Adrenal gland (tissue), 5 donors: ENCODE measurements around the gene NRP1.

ENCODE experiments used
- POLR2A ChIP-seq, 2 donors: fragments of 450-650 bp; IDR thresholded peaks; one replicate each; pipeline ENCODE4 v1.6.1; 2017; ENCODE audit warnings: antibody characterized with exemption in 2 of 2, mild to moderate bottlenecking in 2 of 2, moderate library complexity in 1 of 2
- TF ChIP-seq, protein P1 (sequence below), 6 experiments: fragments of 450-650 bp in 4 of 6; fragments of 200-600 bp in 2 of 6; sonication (generic) in 1 of 6; IDR thresholded peaks; 1 replicate in 5 of 6; 2 replicates in 1 of 6; pipeline versions ENCODE4 v1.5.1 to v1.8.0; 2016 to 2021; ENCODE audit warnings: antibody characterized with exemption in 6 of 6, mild to moderate bottlenecking in 2 of 6, moderate library complexity in 1 of 6
- donor health status: DM: no; HTN: no; CAD: no.

DNA sequence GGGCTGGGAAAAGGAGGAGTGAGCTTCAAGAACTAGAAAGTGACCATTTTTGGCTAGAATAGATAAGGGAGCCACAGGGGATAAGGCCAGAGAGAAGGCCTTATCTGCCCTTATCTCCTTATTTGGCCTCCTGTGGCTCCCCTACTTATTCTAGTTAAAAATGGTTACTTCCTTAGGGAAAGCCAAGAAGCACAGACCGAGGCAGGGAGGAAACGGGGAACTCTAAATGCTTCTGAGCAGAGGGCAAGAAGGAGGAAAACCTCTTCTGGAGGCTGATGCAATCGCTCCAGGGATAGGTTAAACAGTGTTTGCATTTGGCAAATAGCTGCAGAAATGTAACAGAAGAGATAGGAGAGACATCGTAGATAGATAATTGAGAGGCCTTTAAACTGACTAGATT is 18.6 kb downstream of the NRP1 start:
- TF ChIP-seq, protein P1, sequence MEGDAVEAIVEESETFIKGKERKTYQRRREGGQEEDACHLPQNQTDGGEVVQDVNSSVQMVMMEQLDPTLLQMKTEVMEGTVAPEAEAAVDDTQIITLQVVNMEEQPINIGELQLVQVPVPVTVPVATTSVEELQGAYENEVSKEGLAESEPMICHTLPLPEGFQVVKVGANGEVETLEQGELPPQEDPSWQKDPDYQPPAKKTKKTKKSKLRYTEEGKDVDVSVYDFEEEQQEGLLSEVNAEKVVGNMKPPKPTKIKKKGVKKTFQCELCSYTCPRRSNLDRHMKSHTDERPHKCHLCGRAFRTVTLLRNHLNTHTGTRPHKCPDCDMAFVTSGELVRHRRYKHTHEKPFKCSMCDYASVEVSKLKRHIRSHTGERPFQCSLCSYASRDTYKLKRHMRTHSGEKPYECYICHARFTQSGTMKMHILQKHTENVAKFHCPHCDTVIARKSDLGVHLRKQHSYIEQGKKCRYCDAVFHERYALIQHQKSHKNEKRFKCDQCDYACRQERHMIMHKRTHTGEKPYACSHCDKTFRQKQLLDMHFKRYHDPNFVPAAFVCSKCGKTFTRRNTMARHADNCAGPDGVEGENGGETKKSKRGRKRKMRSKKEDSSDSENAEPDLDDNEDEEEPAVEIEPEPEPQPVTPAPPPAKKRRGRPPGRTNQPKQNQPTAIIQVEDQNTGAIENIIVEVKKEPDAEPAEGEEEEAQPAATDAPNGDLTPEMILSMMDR (IDR thresholded peaks at IDR 0.05): no peak
- no peak for TF ChIP-seq POLR2A (IDR thresholded peaks at IDR 0.05)
